HepG2 (cell line): ENCODE results near the gene DAPK3. TPM values are rescaled to one million over a fixed set of nuclear protein-coding genes. Genes with fewer than 3 reads are reported as not detected.

Experiments
- HMG20B ChIP-seq: conservative IDR thresholded peaks from 2 replicates; pipeline ENCODE4 v1.6.1; 2016; ENCODE audit warnings: missing genetic modification reagents, missing compliant biosample characterization
- HMGXB3 ChIP-seq: sonication (generic); formaldehyde crosslinking; IDR thresholded peaks from 2 replicates; pipeline ENCODE4 v1.4.0; 2020; ENCODE audit warnings: missing genetic modification reagents, borderline replicate concordance
- HOXA3 ChIP-seq: sonication (generic); formaldehyde crosslinking; IDR thresholded peaks from 2 replicates; pipeline ENCODE4 v1.5.0; 2020; ENCODE audit warnings: missing genetic modification reagents
- KDM2A ChIP-seq: sonication (generic); formaldehyde crosslinking; IDR thresholded peaks from 2 replicates; pipeline ENCODE4 v1.4.0; 2020; ENCODE audit warnings: low read depth, missing genetic modification reagents, borderline replicate concordance
- POGZ ChIP-seq: sonication (generic); formaldehyde crosslinking; IDR thresholded peaks from 2 replicates; pipeline ENCODE4 v1.4.0; 2020; ENCODE audit warnings: mild to moderate bottlenecking, missing genetic modification reagents
- PTBP1 ChIP-seq: fragments of 200-400 bp; formaldehyde crosslinking; IDR thresholded peaks from 2 replicates; pipeline ENCODE4 v1.6.1; 2018; ENCODE audit warnings: low read length, low read depth; ENCODE audit not compliant: poor library complexity, severe bottlenecking
- XRCC5 ChIP-seq: fragments of 200-400 bp; formaldehyde crosslinking; optimal IDR thresholded peaks from 2 replicates; pipeline ENCODE3; 2017; ENCODE audit warnings: mild to moderate bottlenecking, low read length
- ZHX2 ChIP-seq, 2 experiments: sonication (generic) in 1 of 2; formaldehyde crosslinking in 1 of 2; IDR thresholded peaks; 2 replicates each; pipeline versions ENCODE4 v1.6.1 to v1.9.0; 2014 to 2022; ENCODE audit warnings: antibody characterized with exemption in 1 of 2, borderline replicate concordance in 1 of 2, inconsistent platforms in 1 of 2, low read depth in 1 of 2, missing genetic modification reagents in 1 of 2
- ZNF350 ChIP-seq: sonication (generic); formaldehyde crosslinking; IDR thresholded peaks from 2 replicates; pipeline ENCODE4 v1.4.0; 2020; ENCODE audit warnings: mild to moderate bottlenecking, low read depth, missing genetic modification reagents, borderline replicate concordance
- ZNF615 ChIP-seq: sonication (generic); formaldehyde crosslinking; IDR thresholded peaks from 2 replicates; pipeline ENCODE4 v1.5.0; 2020; ENCODE audit warnings: mild to moderate bottlenecking, missing genetic modification reagents, borderline replicate concordance
- ZNF619 ChIP-seq: sonication (generic); formaldehyde crosslinking; IDR thresholded peaks from 2 replicates; pipeline ENCODE4 v1.4.0; 2020; ENCODE audit warnings: mild to moderate bottlenecking, missing genetic modification reagents
- ZNF7 ChIP-seq: IDR thresholded peaks from 2 replicates; pipeline ENCODE4 v1.6.1; 2016; ENCODE audit warnings: missing biosample characterization, missing genetic modification reagents
- ZNF891 ChIP-seq: sonication (generic); formaldehyde crosslinking; IDR thresholded peaks from 2 replicates; pipeline ENCODE4 v1.5.0; 2020; ENCODE audit warnings: mild to moderate bottlenecking, missing genetic modification reagents
- polyA plus RNA-seq, 8 experiments: library from polyadenylated mRNA; depleted of rRNA in 3 of 8; stranded (reverse) in 7 of 8; unstranded in 1 of 8; fragments of >200 nt; fragmentation: Illumina TruSeq in 4 of 8; extraction: Trizol in 4 of 8; gene quantifications; 2 replicates each; pipeline versions ENCODE4 v1.2.1 to v1.2.3, GENCODE V29; 2011 to 2016; ENCODE audit warnings: low read depth in 4 of 8, missing spikeins in 1 of 8, mixed read lengths in 1 of 8; ENCODE audit not compliant: insufficient read depth in 1 of 8
- total RNA-seq, 5 experiments: library from RNA; depleted of rRNA; stranded (reverse); fragments of >200 nt; fragmentation: Illumina TruSeq; extraction: Trizol; gene quantifications; 2 replicates each; pipeline ENCODE4 v1.2.3, GENCODE V29; 2016; ENCODE audit warnings: low read depth in 1 of 5
- TF ChIP-seq, protein P1 (sequence below): sonication (generic); formaldehyde crosslinking; IDR thresholded peaks from 2 replicates; pipeline ENCODE4 v1.5.0; 2020; ENCODE audit warnings: mild to moderate bottlenecking, missing genetic modification reagents, moderate library complexity

DAPK3 gene
- total and polyA plus RNA-seq, 2 of the 13 experiments (the other 11 are each of a cell fraction or from before 2014, with no cell fraction given): 30.5 to 37.3 TPM

GRCh38 chr19:3987619-3988371 is 16.9 kb upstream of the DAPK3 start (continued):
- TF ChIP-seq KDM2A (CRISPR knock-in tag): 0 out of 2 replicates have a peak, but pooled peaks have one; percentile 18
- TF ChIP-seq, protein P1, sequence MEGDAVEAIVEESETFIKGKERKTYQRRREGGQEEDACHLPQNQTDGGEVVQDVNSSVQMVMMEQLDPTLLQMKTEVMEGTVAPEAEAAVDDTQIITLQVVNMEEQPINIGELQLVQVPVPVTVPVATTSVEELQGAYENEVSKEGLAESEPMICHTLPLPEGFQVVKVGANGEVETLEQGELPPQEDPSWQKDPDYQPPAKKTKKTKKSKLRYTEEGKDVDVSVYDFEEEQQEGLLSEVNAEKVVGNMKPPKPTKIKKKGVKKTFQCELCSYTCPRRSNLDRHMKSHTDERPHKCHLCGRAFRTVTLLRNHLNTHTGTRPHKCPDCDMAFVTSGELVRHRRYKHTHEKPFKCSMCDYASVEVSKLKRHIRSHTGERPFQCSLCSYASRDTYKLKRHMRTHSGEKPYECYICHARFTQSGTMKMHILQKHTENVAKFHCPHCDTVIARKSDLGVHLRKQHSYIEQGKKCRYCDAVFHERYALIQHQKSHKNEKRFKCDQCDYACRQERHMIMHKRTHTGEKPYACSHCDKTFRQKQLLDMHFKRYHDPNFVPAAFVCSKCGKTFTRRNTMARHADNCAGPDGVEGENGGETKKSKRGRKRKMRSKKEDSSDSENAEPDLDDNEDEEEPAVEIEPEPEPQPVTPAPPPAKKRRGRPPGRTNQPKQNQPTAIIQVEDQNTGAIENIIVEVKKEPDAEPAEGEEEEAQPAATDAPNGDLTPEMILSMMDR (CRISPR knock-in tag): peak; percentile 74
- peak; percentile 99 for TF ChIP-seq PTBP1
- 0 out of 2 replicates have a peak, but pooled peaks have one; percentile 4 for TF ChIP-seq HOXA3
- peak; percentile 47 for TF ChIP-seq XRCC5
- TF ChIP-seq HMG20B (CRISPR knock-in tag): no peak
- TF ChIP-seq ZNF7: no peak
- 0 out of 2 replicates have a peak, but pooled peaks have one; percentile 18 for TF ChIP-seq ZNF891 (CRISPR knock-in tag)
- 0 out of 2 replicates have a peak, but pooled peaks have one; percentile 29 for TF ChIP-seq ZNF350 (CRISPR knock-in tag)
- TF ChIP-seq ZHX2 (IDR thresholded peaks at IDR 0.05; ENCODE audit: low read depth): no peak
- TF ChIP-seq ZHX2 (CRISPR knock-in tag; IDR thresholded peaks at IDR 0.05; ENCODE audit: borderline replicate concordance): 0 out of 2 replicates have a peak, but pooled peaks have one; percentile 64
- TF ChIP-seq HMGXB3 (CRISPR knock-in tag): 0 out of 2 replicates have a peak, but pooled peaks have one; percentile 2
- no peak for TF ChIP-seq POGZ
- 0 out of 2 replicates have a peak, but pooled peaks have one; percentile 42 for TF ChIP-seq ZNF615 (CRISPR knock-in tag)
- TF ChIP-seq ZNF619: peak; percentile 19; the same call in 1 of the 2 replicates
